CD4-positive, alpha-beta T cell treated with Interleukin-17A for 1 hour (primary cell): Measurements from ENCODE around the gene PRELID2.
"Not testable (repeated sequence)": the region's sequence is repeated elsewhere in the genome, so short reads cannot be mapped to it uniquely, and the experiment has no call there.

Experiments used
- DNase-seq: peaks from one replicate; pipeline ENCODE4 v3.0.0-alpha.2; 2020

The PRELID2 gene

GRCh38 chr5:145737578-145737977 is 97.6 kb downstream of the PRELID2 start:
- no peak for DNase-seq

- not testable (repeated sequence) for DNase-seq
Measured at GRCh38 chr5:145729956-145730355, 105.2 kb downstream of the PRELID2 start.

DNA sequence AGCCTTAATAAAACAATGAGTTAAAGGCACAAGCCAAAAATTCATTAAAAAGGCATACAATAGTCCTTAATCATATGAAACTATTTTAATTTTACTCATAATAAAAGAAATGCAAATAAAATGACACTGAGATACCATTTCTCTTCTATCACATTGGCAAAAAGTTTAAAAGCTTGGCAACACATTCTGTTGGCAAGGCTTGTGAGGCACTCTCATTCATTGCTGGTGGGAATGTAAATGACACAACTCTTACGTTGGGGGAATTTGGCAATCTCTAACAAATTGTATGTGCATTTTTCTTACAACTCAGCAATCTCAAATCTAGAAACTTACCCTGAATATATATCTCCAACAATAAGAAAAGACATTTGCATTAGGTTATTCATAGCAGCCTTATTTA is 111.6 kb downstream of the PRELID2 start:
- DNase-seq, result no peak

DNA sequence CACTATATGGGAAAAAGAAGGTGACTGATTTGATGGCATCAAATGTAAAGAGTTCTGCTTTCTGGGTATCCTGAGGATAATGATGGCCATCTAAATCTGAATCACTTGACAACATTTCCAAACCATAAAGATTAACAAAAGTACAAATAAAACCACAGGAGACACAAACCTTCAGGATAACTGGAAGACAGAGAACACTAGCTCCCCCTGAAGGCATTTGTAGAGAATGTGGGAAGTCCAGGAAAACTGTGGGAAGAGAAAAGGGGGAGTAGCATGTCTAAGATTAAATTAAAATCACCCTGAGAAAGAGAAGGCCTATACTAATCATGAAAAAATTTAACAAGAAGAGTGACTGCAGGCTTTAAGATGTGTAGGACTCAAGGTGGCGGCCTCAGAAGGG is 116.2 kb downstream of the PRELID2 start:
- no peak for DNase-seq

- no peak for DNase-seq
Measured at GRCh38 chr5:145715412-145715811, 119.7 kb downstream of the PRELID2 start.

DNA sequence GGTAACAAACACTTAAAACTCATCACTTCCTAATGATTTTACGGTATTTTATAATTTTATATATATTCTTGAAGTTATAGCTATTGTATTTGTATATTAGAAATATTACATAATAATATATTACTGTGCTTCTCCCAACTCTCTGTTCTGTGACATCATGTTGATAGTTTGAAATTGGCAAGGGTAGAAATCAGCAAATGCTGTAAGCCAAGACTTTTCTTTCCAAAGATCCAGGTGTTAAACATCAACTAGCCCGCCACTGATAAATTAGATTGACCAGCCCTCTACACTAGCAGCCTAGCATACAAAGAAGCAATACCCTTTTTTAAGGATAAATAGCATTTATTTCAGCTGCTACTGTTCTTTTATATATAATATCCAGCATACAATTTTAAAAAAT is 122.9 kb downstream of the PRELID2 start:
- DNase-seq, result no peak

- DNase-seq, result no peak
Measured at GRCh38 chr5:145711417-145711816, 123.7 kb downstream of the PRELID2 start.
